Stimulated activated CD8-positive, alpha-beta memory T cell treated with anti-CD3 and anti-CD28 coated beads, Interleukin-2, amount 100 ng/mL, for 1 hour (primary cell): ENCODE measurements around the gene PTPDC1.

Source experiments
- DNase-seq, 2 donors: peaks; one replicate each; pipeline ENCODE4 v3.0.0-alpha.2; 2020; ENCODE audit warnings: low read depth in 2 of 2

The PTPDC1 gene

DNA sequence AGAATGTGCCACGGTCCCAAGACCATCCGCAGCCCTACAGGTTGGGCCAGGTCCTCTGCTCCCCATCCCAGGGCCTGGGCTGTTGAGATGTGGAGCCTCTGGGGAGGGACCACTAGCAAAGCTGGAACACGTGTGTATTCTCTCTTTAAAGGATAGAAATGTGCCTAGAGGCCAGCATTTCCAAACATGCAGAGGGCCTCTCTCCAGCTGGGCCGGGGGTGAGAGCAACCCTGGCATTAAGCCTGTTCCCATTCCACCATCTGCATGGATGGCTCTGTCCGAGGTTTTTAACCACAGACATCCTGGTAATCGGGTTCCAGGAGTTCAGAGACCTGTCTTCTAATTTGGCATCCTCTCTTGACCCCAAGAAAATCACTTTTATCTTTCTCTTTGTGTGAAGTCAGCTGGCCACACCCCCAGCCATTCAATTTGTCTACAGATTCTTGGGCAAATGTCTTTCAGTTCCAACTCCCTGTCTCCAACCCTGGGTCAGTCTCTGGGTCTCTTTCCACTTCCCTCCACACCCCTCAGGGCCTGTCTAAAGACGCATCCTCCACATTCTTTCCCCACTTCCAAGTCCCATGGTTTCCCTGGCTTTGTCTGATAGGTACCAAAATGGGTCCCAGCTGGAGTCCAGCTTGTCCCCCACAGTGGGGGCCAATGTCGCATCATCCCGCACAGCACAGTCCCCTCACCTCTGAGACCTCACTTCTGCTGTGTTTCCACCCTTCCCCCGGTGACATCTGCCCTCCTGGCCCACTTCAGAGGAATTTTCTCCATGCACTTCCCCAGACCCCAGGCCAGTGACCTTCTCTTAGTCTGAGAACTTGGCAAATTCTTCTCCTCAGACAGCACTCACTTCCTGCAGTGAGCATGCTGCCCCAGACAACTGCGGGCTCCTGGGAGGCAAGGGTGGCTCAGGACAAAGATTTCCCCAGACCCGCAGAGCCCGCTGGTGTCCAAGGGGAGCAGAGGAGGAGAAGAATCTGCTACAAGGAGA is 56.8 kb downstream of the PTPDC1 start:
- DNase-seq, result no peak

DNA sequence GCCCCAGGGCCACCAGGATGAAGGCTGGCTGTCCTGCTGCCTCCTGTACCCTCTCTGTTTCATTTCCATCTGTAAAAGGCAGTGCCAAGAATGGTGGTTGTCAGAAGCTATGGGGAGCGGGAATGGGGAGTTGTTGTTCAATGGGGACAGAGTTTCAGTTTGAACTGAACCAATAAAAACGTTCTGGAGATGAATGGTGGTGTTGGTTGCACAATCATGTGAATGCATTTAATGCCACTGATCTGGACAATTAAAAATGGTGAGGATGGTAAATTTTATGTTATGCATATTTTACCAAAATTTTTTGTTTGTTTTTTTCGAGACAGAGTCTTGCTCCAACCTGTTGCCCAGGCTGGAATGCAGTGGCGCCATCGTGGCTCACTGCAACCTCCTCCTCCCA is 58.1 kb downstream of the PTPDC1 start:
- no peak for DNase-seq

DNA sequence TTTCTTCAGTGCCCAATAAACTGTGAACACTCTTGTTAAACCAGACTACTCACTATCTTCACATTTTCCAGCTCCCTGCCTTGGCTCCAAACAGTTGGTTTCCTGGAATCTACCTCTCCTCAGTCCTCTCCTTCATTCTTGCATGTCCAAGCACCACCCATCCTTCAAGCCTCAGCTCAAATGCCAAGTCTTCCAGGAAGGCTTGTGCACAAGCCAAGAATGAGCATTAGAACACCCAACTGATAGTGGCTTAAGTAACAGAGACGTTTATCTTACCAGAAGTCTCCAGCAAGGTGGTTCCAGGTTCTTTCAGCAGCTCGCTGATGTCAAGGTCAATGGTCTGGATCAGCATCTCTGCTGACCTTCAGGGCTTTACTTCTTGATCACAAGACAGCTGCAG is 60.1 kb downstream of the PTPDC1 start:
- DNase-seq, result no peak

DNA sequence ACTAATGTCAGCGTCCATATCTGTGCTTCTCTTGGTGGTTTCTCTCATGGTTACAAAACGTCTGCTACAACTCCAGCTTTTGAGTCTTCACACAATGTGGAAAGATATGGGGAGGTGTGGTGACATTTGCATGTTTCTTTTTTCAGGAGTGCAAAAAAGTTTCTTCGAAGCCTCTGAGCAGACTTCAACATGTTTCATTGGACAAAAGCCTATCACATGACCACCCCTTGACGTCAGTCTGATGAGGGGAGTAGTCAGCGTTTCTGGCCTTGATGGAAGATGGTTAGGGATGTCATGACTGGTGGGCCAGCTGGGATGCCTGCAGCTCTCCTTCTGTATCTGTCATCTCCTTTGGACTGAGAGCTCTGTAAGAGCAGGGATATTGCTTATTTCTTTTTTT is 61.4 kb downstream of the PTPDC1 start:
- no peak for DNase-seq

DNA sequence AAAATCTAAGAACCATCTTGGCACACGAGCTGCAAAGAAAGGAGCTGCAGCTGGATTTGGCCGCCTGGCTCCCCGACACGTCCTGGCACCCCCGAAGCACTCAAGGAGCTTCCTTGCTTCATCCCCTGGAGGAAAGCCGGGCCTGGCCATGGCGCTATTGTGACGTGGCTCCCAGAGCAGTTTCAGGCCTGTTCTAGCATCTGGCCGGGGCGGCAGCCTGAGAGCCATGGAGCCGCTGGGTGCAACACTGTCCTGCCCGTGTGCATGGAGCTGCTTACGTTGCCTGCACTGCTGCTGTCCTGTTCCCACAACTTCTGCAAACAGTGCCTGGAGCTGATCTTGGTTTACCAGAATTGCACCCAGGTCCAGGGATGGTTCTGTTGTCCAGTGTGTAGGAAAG is 63.5 kb downstream of the PTPDC1 start:
- DNase-seq, result no peak

DNA sequence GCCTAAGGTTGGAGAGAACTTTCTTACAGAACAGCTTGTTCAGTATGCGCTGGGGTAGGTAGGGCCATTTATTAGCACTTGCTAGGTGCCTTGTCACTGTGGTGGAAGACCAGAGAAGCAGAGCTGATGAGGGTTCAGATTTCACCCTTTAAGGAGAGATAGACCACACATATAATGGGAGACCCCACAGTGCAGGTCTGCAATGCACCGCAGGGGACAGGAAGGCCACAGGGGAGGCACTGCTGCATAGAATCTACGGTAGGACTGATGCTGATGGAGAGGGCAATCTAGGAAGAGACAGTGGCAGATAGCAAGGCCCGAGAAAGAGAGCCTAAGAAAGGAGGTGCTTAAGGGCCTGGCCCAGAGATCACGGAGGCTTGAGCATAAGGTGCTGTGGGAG is 64.2 kb downstream of the PTPDC1 start:
- no peak for DNase-seq

DNA sequence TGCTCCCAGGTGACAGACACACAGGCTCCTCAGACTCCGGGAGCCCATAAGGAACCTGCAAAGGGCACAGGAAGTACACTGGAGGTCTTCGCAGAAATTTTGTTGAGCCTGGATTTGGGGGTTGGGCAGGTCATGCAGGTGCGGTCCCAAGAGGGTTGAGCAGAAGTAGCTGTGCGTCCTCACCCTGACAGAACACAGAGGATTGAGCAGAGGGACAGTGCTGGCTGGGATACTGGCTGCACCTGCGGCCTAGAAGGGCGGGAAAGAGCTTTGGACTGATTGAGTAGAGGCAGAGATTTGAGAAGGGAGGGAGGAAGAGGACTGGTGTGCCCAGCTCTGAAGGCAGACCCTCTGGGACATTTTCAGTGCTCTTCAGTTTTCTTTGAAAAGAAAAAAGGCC is 65.4 kb downstream of the PTPDC1 start:
- DNase-seq, result no peak

DNA sequence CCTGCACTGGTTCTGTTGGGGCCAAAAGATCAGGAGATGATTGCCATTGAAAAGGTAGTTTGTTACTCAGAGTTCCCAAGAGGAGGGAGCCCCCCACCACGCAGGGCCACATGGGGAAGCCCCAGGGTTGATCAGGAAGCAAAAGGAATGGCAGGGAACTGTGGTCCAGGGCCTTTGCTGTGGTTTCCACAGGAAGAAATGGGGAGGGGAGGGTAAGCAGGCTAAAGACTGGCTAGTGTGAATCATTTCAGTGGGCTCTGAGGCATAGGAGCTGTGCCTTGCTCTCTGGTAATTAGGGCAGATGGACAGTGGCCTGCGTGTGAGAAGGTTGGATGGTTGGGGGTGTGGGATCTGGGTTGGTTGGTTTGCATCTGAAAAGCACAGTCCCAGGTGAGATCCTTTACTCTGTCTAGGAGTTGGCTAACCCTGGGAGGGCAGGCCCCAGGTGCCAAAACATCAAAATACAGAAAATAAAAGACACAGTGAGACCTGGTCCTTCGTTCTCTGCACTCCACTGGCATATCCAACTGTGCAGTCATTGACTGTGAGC is 66.1 kb downstream of the PTPDC1 start:
- DNase-seq, result no peak

DNA sequence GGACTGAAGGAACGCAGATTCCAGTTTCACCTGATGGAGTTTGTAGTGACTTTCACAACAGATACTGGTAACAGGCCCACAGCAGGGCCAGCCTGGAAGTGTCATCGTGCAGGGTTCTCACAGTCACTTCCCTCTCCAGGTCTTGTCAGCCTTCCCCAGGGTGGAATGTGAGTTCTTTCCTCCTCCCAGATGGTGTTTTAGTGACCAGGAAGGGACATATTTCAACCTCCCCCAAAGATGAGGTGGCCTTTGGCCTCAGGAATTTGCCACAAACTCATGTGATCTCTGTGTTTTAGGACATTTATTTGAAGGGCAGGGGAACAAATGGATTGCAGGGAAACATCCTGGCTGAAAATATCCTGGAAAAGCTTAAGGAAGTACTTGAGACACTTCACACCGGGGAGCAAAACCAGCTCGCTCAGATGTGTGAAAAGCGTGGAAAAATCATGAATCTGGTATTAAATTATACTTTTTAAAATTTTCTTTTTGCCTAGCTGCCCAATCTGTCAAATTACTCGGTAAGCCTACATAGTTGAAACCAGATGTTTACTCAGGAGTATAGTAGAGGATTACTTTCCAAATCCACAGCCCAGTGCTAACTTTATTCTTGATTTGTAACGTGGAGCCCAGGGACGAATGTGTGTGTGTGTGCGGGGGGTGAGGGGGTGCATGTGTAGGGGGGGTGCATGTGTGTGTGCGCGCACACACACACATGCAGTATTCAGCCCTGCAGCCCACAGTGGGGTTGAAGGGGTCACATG is 66.8 kb downstream of the PTPDC1 start:
- DNase-seq, result no peak

DNA sequence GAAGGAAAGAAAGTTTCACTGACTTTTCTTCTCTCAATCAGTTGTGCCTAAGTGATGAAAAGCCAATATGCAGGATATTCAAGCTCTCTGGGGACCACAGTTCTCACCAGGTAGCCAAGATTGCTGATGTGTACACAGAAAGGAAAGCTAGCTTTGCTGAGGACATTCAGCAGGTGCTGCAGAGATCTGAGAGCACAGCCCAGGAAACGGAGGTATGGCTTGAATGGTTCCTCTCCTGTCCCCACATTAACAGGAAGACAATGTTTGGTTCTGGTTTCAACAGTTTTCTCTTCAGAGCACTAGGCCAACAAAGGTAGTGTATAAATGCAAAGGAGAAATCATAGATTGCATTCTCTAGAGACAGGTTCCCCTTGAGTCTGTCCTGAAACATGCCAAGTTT is 69.6 kb downstream of the PTPDC1 start:
- no peak for DNase-seq

DNA sequence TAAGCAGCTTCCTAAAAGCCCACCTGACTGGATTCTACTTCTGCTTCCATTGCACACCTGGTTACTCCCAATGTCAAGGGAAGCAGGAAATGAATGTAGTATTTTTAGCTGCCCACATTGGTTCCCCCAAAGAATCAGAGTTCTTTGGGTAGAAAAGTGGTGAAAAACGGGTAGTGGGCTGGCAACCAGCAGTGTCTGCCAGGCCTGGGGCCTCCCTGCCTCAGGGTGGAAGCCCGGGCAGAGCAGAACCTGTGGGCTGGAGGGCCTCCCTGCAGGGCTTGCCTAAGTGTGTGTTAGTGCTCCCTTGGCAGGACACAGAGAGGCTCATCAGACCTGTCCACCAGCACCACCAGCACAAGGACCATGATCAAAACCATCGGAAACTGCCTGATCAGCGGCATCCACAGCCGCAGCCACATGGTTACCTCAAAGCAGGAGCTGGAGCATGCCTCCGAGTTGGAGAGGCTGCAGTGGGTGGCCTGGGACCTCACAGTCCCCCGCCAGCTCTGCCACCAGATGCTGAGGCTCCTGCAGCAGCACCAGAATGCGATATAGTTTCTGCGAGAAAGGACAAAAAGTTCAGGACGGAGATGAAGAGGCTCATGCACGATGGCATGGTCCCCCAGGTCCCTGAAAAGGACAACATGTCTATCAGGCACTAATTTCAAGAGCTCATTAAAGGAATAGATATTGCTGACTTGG is 72.2 kb downstream of the PTPDC1 start:
- no peak for DNase-seq

DNA sequence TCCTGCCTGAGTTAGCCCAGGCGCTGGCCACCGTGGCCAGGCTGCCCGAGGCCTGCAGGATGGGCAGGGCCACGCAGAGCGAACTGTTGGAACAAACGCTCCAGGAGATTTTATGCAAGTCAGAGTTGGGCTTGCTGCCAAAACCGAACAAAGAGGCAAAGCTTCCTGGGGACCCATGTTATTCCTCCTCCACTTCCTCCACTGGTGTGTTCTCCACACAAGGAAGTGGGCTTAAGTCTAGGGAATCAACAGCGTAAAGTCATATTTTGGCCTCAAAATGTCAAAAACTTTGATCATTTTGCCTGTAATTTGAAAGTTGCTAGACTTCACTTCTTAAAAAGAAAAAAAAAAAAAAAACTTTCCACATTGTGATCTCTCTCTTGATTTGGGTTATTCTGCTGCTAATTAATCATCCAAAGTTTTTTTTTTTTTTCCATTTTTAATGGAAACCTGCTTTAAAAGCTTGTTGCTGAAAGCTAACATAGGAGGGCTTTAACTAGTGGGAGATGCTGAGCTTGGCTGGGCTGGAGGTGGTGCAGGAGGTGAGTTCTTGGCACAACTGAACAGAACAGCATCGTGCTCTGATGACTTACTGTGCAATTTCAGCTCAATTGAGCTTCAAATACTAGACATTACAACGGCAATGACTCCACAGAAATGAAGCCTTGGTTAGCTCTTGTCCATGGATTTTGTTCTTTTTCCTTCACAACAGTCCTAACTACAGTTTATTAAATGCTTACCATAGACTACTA is 73.0 kb downstream of the PTPDC1 start:
- DNase-seq, result no peak
